ENCODE results near the gene MS4A1.
"Not testable (repeated sequence)": the region's sequence is repeated elsewhere in the genome, so short reads cannot be mapped to it uniquely, and the experiment has no call there.

GRCh38 chr11:60510209-60510608 is 54.6 kb downstream of the MS4A1 start:
- not testable (repeated sequence) for TF ChIP-seq CTCF, POLR2A (IDR thresholded peaks at IDR 0.05)
